HG02610 (cell line): ENCODE results near the gene MVB12B.

Experiments used
- ATAC-seq: cut with Tn5 transposase; IDR thresholded peaks from one replicate; pipeline ENCODE4 v1.9.1; 2021; ENCODE audit warnings: mild to moderate bottlenecking, moderate library complexity; ENCODE audit not compliant: unreplicated experiment

The MVB12B gene

GRCh38 chr9:126486276-126486675 lies 159.6 kb downstream of the MVB12B start:
- no peak for ATAC-seq

GRCh38 chr9:126487856-126488255 lies 161.2 kb downstream of the MVB12B start:
- no peak for ATAC-seq

GRCh38 chr9:126488310-126488709 lies 161.7 kb downstream of the MVB12B start:
- ATAC-seq, result no peak

GRCh38 chr9:126488881-126489404 lies 162.3 kb downstream of the MVB12B start:
- ATAC-seq, result no peak

GRCh38 chr9:126489581-126490213 lies 163.1 kb downstream of the MVB12B start:
- no peak for ATAC-seq

- no peak for ATAC-seq
Measured at GRCh38 chr9:126490214-126490631, 163.6 kb downstream of the MVB12B start.

GRCh38 chr9:126490871-126491567 lies 164.4 kb downstream of the MVB12B start:
- ATAC-seq, result no peak

GRCh38 chr9:126491568-126491879 lies 164.9 kb downstream of the MVB12B start:
- ATAC-seq, result no peak

GRCh38 chr9:126491949-126492348 lies 165.3 kb downstream of the MVB12B start:
- ATAC-seq, result no peak

- ATAC-seq, result no peak
Measured at GRCh38 chr9:126494264-126494663, 167.6 kb downstream of the MVB12B start.

- ATAC-seq, result no peak
Measured at GRCh38 chr9:126494746-126495145, 168.1 kb downstream of the MVB12B start.

GRCh38 chr9:126495411-126496180 lies 169.0 kb downstream of the MVB12B start:
- ATAC-seq, result no peak

GRCh38 chr9:126496181-126496576 lies 169.6 kb downstream of the MVB12B start:
- no peak for ATAC-seq

GRCh38 chr9:126496781-126497659 lies 170.4 kb downstream of the MVB12B start:
- no peak for ATAC-seq

GRCh38 chr9:126497660-126498275 lies 171.1 kb downstream of the MVB12B start:
- ATAC-seq, result no peak

- no peak for ATAC-seq
Measured at GRCh38 chr9:126498331-126498730, 171.7 kb downstream of the MVB12B start.

GRCh38 chr9:126499005-126499910 lies 172.6 kb downstream of the MVB12B start:
- ATAC-seq, result no peak

- ATAC-seq, result no peak
Measured at GRCh38 chr9:126499911-126500599, 173.4 kb downstream of the MVB12B start.
